Right renal pelvis (tissue), 4 donors: Measurements from ENCODE around the gene PDCD2L. TPM values are rescaled to one million over a fixed set of nuclear protein-coding genes. Genes with fewer than 3 reads are reported as not detected.
"Not testable (repeated sequence)": the region's sequence is repeated elsewhere in the genome, so short reads cannot be mapped to it uniquely, and the experiment has no call there.

Source experiments
- DNase-seq, 4 donors: peaks; one replicate each; pipeline ENCODE4 v3.0.0-alpha.2; 2013; ENCODE audit warnings: low read depth in 4 of 4, low spot score in 3 of 4, missing footprints in 1 of 4
- polyA plus RNA-seq, 4 donors: library from polyadenylated mRNA; unstranded; fragments of 120-200 nt; gene quantifications; one replicate each; pipeline ENCODE4 v1.2.1, GENCODE V29; 2013; ENCODE audit not compliant: insufficient read length in 4 of 4

The PDCD2L gene
- polyA plus RNA-seq, 4 donors, result 12.9 to 18.4 (median 15.3) TPM

DNA sequence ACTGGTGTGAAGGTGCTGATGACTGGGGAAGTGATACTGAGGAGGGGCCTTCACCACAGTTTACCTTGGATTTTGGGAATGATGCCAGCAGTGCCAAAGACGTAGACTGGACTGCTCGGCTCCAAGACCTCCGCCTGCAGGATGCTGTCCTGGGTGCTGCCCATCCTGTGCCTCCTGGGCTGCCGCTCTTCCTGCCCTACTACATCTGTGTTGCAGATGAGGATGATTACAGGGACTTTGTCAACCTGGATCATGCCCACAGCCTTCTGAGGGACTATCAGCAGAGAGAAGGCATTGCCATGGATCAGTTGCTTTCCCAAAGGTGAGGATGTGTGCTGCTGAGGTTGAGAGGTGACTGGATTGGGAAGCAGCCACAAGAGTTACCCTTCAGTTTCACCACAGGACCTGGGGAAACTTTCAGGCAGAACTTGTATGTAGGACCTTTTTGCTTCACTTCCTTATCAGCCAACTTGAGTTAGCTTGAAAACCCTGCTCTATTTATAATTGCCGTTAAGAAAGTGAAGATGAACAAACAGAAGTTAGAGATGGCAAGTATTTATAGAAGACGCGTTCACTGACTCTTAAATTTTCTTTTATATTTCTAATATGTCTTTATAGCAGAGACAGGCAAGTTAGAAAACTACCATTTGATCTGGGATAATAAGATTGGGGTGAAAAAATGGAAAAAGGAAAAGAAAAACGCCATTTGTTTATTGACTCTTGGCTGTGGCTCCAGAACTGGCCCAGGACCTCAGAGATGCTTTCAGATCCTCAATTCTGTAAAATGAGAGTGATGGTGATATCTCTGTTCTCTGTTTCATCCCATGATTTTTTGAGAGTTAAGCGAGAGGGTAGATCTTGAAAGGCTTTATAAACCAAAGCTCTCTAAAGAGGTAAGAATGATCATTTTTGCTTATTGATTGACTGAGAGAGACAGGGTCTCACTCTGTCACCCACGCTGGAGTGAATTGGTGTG, 5.3 kb downstream of the PDCD2L start:
- DNase-seq, result no peak

DNA sequence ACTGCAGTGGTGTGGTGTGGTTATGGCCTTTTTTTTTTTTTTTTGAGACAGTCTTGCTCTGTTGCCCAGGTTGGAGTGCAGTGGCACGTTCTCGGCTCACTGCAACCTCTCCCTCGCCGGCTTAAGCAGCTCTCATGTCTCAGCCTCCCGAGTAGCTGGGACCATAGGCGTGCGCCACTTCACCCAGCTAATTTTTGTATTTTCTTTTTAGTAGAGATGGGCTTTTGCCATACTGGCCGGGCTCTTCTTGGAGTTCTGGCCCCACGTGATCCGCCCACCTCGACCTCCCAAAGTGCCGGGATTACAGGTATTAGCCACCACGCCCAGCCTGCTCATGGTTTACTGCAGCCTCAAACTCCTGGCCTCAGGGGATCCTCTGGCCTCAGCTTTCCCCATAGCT, 7.0 kb downstream of the PDCD2L start:
- no peak for DNase-seq

DNA sequence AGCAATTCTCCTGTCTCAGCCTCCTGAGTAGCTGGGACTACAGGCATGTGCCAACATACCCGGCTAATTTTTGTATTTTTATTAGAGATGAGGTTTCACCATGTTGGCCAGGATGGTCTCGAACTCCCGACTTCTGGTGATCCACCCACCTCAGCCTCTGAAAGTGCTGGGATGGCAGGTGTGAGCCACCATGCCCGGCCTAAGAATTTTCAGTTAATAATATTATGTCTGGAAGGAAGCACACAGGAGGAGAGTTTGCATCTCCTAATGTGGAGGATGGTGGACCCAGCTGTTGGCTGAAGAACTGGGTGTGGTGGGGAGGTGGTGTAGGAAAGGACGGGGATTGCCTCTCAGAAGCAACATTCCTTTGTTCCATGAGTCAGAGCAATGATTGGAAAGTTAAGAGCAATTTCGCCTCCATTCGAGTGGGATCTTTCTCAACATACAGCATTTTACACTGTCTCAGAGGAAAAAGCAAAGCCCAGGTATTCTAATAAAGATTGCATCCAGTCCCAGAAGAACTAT, 11.9 kb downstream of the PDCD2L start:
- DNase-seq, result no peak

DNA sequence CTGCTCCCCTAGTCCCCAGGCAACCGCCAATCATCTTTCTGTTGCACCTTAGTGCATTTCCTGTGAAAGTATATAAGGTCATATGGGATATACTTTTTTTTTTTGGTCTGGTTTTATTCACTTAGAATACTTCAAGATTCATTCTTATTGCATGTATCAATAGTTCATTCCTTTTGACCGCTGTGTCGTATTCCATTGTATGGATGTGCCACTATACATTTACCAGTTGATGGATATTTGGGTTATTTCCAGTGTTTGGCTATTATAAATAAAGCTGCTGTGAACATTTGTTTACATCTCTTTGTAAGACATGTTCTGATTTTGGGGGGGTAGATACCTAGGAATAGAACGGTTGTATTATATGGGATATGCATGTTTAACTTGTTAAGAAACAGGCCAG, 14.1 kb downstream of the PDCD2L start:
- no peak for DNase-seq

DNA sequence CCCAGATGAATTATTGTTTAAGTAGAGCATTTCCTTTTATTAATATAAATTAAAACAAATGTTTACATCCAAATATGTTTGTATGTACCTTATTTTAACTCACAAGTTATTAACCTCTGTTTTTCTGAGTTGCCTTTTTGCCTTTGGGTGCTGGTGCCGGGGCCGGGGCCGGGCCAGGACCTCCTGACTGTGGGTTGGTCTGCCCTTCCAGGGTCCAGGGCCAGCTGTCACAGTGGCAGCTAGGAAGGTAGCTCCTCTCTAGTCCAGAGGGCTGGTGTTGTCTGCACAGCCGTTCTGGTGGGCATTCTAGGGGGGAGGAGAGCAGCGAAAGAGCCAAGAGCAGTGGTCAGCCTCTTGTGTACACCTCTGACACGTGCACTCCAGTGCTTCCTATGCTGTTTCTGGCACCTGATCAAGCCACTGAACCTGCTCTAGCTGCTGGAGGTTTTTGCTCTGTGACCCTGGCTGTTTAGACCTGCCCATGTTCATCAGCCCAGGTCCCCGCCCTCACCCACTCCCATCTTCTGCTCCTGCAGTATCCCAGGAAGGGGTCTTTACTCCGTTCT, 22.0 kb downstream of the PDCD2L start:
- DNase-seq, result no peak

DNA sequence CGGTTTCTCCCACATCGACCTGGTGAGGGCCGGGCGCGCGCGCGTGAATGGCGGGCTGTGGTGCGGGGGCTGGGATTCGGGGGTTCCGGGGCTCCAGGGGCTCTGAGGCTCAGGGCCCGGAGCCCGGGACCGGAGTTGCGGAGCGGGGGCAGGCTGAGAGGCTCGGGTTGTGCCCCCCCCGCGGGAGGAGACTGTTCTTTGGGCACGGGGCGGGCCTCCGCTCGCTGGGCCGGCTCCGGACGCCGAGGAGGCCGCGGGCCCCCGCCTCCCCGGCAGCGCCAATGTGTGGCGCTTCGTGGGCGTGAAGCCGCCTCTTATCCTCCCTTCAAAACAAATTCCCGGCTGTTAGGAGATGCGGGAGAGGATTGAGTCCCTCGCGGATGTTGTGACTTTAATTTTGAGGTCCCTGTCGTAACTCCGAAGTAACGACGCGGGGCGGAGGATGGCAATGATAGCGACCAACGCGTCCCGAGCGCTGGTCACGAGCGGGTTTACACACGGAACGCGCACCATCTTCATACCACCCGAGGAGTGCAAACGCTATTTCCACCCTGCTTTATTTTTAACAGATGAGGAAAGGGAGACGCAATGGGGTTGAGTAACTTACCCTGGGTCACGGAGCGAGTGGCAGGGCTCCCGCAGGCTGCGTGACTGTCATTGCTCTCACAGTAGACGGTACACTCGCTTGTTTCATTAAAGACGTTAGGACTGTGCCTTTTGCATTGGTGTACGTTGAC, 24.5 kb downstream of the PDCD2L start:
- DNase-seq, result peak in 1 of 4 donors; percentile 29

DNA sequence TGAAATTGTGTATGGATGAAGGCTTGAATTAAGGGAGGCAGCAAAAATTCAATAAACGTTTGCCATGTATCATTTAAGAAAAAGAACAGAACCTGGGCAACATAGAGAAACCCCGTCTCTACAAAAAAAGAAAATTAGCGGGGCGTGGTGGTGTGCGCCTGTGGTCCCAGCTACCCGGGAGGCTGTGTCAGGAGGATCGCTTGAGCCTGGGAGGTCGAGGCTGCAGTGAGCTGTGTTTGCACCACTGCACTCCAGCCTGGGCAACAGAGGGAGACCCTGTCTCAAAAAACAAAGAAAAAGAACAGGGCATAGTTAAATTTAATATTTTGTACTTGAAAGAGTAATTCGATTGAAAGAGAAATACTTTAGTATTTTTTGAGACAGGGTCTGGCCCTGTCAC, 25.4 kb downstream of the PDCD2L start:
- no peak for DNase-seq

DNA sequence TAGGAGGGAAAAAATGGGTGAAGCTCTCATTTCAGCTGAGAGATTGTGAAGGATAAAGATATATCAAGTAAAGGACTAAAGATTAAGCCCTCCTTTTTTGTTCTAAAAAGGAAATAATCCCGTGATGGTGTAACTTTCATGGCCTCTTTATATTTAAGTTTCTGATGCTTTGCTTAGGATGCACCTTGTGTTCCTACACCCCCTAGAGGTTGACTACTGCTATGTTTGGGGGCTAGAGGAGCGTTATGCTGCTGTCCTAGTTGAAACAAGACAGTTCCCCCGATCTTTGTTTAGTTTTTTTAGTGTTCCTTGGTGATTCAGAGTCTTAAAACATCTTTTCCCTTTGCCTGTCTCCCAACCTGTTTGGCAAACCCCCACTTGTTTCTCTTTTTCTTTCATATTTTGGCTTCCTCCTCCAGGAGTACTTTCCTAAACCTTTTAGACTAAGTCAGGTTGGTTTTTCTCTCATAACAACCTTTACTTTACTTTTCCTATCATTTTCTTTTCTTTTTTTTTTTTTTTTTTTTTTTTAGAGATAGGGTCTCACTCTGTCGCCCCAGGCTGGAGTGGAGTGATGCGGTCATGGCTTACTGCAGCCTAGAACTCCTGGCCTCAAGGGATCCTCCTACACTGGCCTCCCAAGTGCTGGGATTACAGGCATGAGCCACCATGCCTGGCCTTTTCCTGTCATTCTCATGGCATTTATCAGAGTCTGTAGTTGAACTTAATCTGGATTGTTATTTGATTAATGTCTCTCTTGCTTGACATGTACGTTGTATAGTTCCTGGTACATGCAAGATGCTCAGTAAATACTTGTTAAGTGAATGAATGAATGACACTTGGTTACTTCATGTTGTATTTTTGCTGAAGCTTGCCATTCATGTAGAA, 26.8 kb downstream of the PDCD2L start:
- no peak for DNase-seq

DNA sequence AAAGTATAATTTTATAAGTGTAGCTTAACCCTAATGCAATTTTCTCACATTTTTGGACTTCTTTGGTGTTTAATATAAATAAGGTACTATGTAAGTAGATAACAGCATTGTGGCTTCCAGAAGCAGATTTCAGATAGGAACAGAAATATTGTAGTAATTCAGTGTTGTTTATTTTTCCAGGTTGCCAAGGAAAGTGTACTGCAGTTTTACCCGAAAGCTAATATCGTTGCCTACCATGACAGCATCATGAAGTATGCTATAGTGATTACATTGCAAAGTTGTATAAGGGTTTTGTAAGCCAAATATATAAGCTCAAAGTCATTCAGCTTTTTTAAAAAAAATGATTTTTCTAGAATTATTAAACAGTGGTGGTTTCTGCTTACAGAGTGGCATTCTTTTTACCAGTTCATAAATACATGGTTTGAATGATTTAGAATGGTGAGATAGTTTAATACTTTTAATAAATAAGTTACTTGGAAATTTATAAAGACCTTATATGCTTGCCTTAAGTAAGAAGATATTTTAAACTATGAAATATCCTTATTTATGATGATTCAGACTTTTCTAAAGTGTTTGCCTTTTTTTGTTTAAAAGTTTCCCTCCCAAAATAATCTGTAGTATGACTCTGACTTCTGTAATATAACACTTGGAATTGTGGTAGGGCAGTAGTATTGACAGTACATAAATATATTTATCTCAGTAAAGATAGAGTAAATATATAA, 27.6 kb downstream of the PDCD2L start:
- DNase-seq, result no peak

DNA sequence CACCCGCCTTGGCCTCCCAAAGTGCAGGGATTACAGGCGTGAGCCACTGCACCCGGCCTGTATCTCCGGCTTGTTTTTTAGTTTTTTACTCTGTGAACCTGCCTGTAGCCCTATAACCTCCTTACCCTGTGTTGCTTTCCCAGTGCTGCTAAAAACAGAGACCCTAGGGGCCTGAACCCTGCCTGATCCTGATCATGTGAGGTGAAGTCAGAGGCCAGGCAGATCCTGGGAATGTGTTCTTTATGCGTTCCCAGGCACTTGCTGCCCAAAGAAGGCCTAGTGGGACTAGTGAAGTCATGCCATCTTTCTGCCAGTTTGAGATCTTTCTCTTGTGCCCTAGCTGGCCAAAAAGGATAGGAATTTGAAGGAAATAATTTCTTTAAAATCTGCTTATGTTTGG, 28.6 kb downstream of the PDCD2L start:
- DNase-seq, result no peak

DNA sequence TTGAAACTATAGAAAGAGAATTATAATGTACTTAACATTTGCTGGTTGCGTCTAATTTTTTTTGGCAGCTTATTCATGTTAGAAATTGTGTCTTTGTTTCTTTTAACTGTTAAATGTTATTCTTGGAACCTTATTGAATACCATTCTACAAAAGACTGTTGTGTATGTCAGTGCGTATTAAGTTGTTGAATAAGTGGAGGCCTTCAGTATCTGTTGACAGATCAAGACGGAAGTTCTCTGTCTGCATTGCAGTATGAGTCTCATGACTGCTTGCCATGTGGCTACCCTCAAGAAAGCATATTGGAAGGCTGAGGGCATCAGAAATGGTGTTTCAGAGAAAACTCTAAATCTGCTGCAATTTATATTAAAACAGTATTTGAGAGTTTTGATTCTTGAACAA, 32.5 kb downstream of the PDCD2L start:
- DNase-seq, result no peak

DNA sequence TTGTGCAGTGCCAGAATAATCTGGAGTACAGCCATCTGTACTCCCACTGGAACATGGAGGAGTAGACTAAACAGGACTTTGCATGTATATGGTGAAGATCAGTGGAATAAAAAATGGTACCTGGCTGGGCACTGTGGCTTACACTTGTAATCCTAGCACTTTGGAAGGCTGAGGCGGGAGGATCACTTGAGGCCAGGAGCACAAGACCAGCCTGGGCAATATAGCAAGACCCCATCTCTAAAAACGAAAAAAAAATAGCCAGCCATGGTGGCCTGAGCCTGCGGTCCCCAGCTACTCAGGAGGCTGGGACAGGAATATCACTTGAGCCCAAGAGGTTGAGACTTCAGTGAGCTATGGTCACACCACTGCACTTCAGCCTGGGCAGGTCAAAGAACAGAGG, 44.0 kb downstream of the PDCD2L start:
- no peak for DNase-seq

DNA sequence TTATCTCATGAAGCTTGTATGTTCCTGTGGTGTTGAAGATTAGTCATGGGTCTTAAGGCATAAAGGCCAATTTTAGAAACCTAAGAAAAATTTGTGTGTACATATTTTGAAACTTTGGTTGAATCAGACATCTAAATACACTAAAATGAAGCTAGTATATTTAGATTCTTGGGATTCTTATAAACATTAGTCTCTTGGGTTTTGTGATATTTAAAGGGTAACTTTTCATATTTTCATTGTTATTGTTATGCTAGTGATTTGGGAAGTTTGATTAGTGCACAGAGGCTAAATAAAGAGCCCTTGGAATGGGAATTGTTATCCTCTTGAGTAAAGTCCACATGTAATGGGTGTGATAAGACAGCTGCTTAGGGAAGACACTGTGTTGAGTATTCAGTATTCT, 48.5 kb downstream of the PDCD2L start:
- DNase-seq, result no peak

DNA sequence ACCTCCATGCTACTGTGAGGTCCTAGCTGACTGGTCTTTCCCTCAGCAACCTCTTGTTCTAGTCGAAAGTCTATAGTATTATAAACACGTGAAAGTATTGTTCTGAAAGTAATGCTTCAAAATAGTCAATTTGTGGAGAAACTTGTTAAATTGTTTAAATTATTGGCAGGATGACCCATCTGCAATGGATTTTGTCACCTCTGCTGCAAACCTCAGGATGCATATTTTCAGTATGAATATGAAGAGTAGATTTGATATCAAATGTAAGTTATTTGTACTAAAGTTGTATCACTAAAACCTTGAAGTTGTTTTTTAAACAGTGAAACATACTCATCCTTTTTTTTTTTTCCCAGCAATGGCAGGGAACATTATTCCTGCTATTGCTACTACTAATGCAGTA, 49.9 kb downstream of the PDCD2L start:
- DNase-seq, result no peak

DNA sequence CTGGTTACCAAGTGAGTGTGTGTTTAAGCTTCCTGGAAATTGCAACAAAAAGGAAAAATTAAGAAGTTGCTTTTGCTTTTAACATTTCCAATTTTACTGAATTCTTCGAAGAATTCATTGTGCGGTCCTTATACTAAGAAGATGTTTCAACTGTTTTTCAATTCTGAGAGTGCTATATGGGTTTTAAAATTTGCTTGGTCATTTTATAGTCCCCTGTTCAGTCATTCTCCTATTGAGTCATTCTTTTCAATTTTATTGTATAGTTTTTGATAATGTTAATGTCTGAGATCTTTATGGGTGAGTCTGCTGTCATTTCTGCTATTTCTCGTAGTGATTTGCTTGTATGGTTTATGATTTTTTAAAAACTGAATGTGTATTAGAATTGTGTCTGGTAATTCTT, 50.5 kb downstream of the PDCD2L start:
- no peak for DNase-seq

DNA sequence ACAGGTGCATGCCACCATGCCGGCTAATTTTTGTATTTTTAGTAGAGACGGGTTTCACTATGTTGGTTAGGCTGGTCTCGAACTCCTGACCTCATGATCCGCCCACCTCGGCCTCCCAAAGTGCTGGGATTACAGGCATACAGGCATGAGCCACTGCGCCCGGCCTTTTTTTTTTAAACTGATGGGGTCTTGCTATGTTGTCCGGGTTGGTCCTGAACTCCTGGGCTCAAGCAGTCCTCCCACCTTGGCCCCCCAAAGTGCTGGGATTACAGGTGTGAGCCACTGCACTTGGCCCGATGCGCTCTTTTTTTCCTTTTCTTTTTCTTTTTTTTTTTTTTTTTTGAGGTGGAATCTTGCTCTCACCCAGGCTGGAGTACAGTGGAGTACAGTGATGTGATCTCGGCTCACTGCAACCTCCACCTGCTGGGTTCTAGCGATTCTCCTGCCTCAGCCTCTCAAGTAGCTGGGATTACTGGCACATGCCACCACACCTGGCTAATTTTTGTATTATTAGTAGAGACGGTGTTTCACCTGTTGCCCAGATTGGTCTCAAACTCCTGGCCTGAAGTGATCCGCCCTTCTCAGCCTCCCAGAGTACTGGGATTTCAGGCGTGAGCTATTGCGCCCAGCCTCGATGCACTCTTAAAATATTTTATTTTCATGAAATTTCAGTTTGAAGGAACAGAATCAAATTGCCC, 51.7 kb downstream of the PDCD2L start:
- not testable (repeated sequence) for DNase-seq

DNA sequence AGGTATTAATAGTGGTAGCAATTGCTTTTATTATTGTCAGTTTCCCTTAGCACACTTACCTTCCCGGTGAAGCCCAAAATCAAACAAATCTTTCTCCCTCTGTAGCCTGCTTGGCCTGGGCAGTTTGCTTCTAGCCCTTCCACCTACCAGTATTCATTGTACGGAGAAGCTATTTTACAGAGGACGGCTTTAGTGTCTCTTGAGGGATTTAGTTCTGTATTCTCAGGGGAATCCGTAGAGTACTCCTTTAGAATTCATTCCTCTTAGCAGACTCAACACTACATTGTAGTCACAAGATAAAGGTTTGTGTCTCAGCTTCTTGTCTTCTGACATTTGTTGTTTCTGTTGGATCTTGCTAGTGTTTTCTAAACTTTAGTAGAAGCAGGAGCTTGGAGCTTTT, 53.2 kb downstream of the PDCD2L start:
- DNase-seq, result no peak

DNA sequence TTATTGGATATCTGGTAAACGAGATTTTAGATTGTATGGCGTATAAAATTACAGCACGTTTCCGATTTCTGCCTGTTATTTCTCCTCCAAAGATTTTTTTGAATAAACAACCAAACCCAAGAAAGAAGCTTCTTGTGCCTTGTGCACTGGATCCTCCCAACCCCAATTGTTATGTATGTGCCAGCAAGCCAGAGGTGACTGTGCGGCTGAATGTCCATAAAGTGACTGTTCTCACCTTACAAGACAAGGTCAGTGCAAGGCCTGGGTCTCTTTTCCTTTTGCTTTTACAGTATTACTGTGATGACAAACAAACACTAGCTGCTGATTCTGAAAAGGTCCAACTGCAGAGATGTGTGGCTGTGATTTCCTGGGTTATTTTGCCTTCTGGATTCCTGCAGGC, 54.5 kb downstream of the PDCD2L start:
- no peak for DNase-seq

DNA sequence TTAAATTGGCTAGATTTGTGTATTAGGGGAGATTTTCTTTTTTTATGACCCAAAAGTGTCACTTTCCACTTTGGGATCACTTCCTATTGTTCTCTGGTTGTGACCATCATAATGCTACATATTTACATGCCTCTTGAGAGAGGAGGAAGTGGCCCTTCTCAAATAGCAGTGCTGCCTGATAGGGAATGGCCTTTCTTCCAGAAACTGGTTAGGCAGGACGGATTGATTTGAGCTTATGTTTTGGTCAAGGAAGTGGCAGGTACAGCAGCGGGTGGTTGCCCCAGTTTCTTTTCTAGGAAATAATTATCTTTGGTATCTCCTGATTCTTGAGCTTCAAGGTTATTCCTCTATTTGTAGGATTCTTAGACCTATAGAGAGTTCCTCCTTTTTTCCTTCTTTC, 55.4 kb downstream of the PDCD2L start:
- no peak for DNase-seq
